TTC549 (cell line): ENCODE data around the gene ACSS2.
"Not testable (repeated sequence)": the region's sequence is repeated elsewhere in the genome, so short reads cannot be mapped to it uniquely, and the experiment has no call there.

Experiments
- FAIRE-seq: peaks from 2 replicates; lab custom pipeline; 2012; peaks lifted over from hg19 to GRCh38; lab: Jason Lieb, UNC

ACSS2 gene

GRCh38 chr20:34874094-34874654 lies 2.2 kb upstream of the ACSS2 start:
- FAIRE-seq: no peak

GRCh38 chr20:34875642-34876405 lies 588 bp upstream of the ACSS2 start:
- peak; percentile 69 for FAIRE-seq

- no peak for FAIRE-seq
Measured at GRCh38 chr20:34880215-34880850, 3.9 kb downstream of the ACSS2 start.

- not testable (repeated sequence) for FAIRE-seq
Measured at GRCh38 chr20:34880971-34881370, 4.6 kb downstream of the ACSS2 start.

GRCh38 chr20:34881689-34882088 lies 5.3 kb downstream of the ACSS2 start:
- FAIRE-seq: no peak

GRCh38 chr20:34883087-34883688 lies 6.8 kb downstream of the ACSS2 start:
- no peak for FAIRE-seq

GRCh38 chr20:34883809-34884208 lies 7.4 kb downstream of the ACSS2 start:
- FAIRE-seq: no peak

- no peak for FAIRE-seq
Measured at GRCh38 chr20:34884260-34884659, 7.8 kb downstream of the ACSS2 start.

GRCh38 chr20:34886122-34886521 lies 9.7 kb downstream of the ACSS2 start:
- no peak for FAIRE-seq

GRCh38 chr20:34887023-34887422 lies 10.6 kb downstream of the ACSS2 start:
- no peak for FAIRE-seq

- FAIRE-seq: no peak
Measured at GRCh38 chr20:34888468-34888867, 12.1 kb downstream of the ACSS2 start.

GRCh38 chr20:34891166-34892062 lies 15.0 kb downstream of the ACSS2 start:
- no peak for FAIRE-seq

- FAIRE-seq: no peak
Measured at GRCh38 chr20:34892671-34893070, 16.3 kb downstream of the ACSS2 start.

- no peak for FAIRE-seq
Measured at GRCh38 chr20:34894723-34895122, 18.3 kb downstream of the ACSS2 start.

GRCh38 chr20:34895465-34895864 lies 19.1 kb downstream of the ACSS2 start:
- FAIRE-seq: no peak

GRCh38 chr20:34896086-34896621 lies 19.7 kb downstream of the ACSS2 start:
- no peak for FAIRE-seq

- FAIRE-seq: not testable (repeated sequence)
Measured at GRCh38 chr20:34898129-34898528, 21.7 kb downstream of the ACSS2 start.

- FAIRE-seq: not testable (repeated sequence)
Measured at GRCh38 chr20:34898731-34899130, 22.3 kb downstream of the ACSS2 start.

GRCh38 chr20:34904202-34904621 lies 27.8 kb downstream of the ACSS2 start:
- FAIRE-seq: no peak

GRCh38 chr20:34907616-34908469 lies 31.4 kb downstream of the ACSS2 start:
- no peak for FAIRE-seq

GRCh38 chr20:34915131-34915530 lies 38.7 kb downstream of the ACSS2 start:
- no peak for FAIRE-seq
